ENCODE data around the gene DUSP9.
"Not testable (repeated sequence)": the region's sequence is repeated elsewhere in the genome, so short reads cannot be mapped to it uniquely, and the experiment has no call there.

The DUSP9 gene

GRCh38 chrX:153674219-153674851 is 27.3 kb downstream of the DUSP9 start:
- peaks cover 5% of the 10 kb centered on the region for H3K27me3 ChIP-seq (ENCODE audit: insufficient read depth, poor library complexity, severe bottlenecking)
- H3K27ac ChIP-seq (replicated peaks): no peak overlapping the region
- no peak for TF ChIP-seq GABPA (IDR thresholded peaks at IDR 0.05; ENCODE audit: low read depth)
- DNase-seq (ENCODE audit: low read depth in 1 of 2, low spot score in 1 of 2): no peak
- no peak overlapping the region for H3K4me3 ChIP-seq (replicated peaks; ENCODE audit: insufficient read depth, low read length)

GRCh38 chrX:153681175-153681574 is 34.2 kb downstream of the DUSP9 start:
- TF ChIP-seq GABPA (IDR thresholded peaks at IDR 0.05; ENCODE audit: low read depth): no peak
- no peak for TF ChIP-seq POLR2AphosphoS5 (IDR thresholded peaks at IDR 0.05; ENCODE audit: low read depth)
- no peak for TF ChIP-seq REST (IDR thresholded peaks at IDR 0.05; ENCODE audit: insufficient replicate concordance, low read depth)
- TF ChIP-seq, protein P1, sequence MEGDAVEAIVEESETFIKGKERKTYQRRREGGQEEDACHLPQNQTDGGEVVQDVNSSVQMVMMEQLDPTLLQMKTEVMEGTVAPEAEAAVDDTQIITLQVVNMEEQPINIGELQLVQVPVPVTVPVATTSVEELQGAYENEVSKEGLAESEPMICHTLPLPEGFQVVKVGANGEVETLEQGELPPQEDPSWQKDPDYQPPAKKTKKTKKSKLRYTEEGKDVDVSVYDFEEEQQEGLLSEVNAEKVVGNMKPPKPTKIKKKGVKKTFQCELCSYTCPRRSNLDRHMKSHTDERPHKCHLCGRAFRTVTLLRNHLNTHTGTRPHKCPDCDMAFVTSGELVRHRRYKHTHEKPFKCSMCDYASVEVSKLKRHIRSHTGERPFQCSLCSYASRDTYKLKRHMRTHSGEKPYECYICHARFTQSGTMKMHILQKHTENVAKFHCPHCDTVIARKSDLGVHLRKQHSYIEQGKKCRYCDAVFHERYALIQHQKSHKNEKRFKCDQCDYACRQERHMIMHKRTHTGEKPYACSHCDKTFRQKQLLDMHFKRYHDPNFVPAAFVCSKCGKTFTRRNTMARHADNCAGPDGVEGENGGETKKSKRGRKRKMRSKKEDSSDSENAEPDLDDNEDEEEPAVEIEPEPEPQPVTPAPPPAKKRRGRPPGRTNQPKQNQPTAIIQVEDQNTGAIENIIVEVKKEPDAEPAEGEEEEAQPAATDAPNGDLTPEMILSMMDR (IDR thresholded peaks at IDR 0.05; ENCODE audit: insufficient read depth, low read length): no peak
- TF ChIP-seq SPI1 (IDR thresholded peaks at IDR 0.05; ENCODE audit: borderline replicate concordance, low read depth): no peak
- DNase-seq (ENCODE audit: low read depth in 1 of 2, low spot score in 1 of 2): no peak
- no peaks in the 10 kb centered on the region for H3K27me3 ChIP-seq (ENCODE audit: insufficient read depth, poor library complexity, severe bottlenecking)
- no peak overlapping the region for H3K27ac ChIP-seq (replicated peaks)
- H3K4me3 ChIP-seq (replicated peaks; ENCODE audit: insufficient read depth, low read length): no peak overlapping the region

DNA sequence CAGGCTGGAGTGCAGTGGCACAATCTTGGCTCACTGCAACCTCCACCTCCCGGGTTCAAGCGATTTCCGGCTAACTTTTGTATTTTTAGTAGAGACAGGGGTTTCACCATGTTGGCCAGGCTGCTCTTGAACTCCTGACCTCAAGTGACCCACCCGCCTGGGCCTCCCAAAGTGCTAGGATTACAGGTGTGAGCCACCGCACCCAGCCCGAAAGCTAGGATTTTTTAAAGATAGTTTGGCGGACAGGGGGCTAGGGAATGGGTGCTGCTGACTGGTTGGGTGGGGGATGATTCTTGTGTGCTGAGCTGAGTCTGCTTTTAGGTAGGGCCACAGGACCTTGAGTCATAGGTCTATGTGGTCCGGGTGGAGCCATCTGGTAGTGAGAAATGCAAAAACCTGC is 36.5 kb downstream of the DUSP9 start:
- not testable (repeated sequence) for H3K27ac ChIP-seq (replicated peaks); DNase-seq (ENCODE audit: low read depth in 1 of 2, low spot score in 1 of 2); H3K4me3 ChIP-seq (replicated peaks; ENCODE audit: insufficient read depth, low read length); H3K27me3 ChIP-seq (ENCODE audit: insufficient read depth, poor library complexity, severe bottlenecking)

GRCh38 chrX:153684467-153685155 is 37.6 kb downstream of the DUSP9 start:
- Histone ChIP-seq H3K27ac (replicated peaks) (no peak overlapping the region), H3K27me3 (ENCODE audit: insufficient read depth, poor library complexity, severe bottlenecking) (no peaks in the 10 kb centered on the region), H3K4me3 (replicated peaks; ENCODE audit: insufficient read depth, low read length) (no peak overlapping the region)
- DNase-seq (ENCODE audit: low read depth in 1 of 2, low spot score in 1 of 2): no peak
- no peak for TF ChIP-seq SPI1 (IDR thresholded peaks at IDR 0.05; ENCODE audit: borderline replicate concordance, low read depth)
- TF ChIP-seq, protein P1 (IDR thresholded peaks at IDR 0.05; ENCODE audit: insufficient read depth, low read length): no peak
- TF ChIP-seq POLR2AphosphoS5 (IDR thresholded peaks at IDR 0.05; ENCODE audit: low read depth): no peak
- TF ChIP-seq GABPA (IDR thresholded peaks at IDR 0.05; ENCODE audit: low read depth): no peak
- no peak for TF ChIP-seq REST (IDR thresholded peaks at IDR 0.05; ENCODE audit: insufficient replicate concordance, low read depth)

DNA sequence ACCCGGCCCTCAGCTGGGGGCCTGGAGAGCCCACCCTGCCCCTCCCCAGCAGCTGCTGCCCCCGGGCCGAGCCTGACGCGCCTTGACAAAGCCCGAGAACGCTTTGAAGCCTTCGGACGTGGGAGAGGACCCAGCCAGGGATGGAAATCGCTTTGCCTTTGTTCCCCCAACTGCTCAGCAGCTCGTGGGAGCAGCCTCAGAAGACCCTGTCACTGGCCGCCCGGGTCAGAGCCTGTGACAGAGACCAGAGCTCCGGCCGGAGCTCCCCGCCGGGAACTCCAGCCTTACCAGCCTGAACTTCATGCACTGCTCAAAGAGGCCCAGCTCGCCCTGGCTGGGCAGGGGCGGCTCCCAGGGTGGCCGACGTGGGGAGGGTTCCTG is 38.1 kb downstream of the DUSP9 start:
- Histone ChIP-seq H3K4me3 (replicated peaks; ENCODE audit: insufficient read depth, low read length) (no peak overlapping the region), H3K27ac (replicated peaks) (no peak overlapping the region), H3K27me3 (ENCODE audit: insufficient read depth, poor library complexity, severe bottlenecking) (no peaks in the 10 kb centered on the region)
- TF ChIP-seq GABPA (IDR thresholded peaks at IDR 0.05; ENCODE audit: low read depth): no peak
- no peak for TF ChIP-seq SPI1 (IDR thresholded peaks at IDR 0.05; ENCODE audit: borderline replicate concordance, low read depth)
- no peak for TF ChIP-seq POLR2AphosphoS5 (IDR thresholded peaks at IDR 0.05; ENCODE audit: low read depth)
- TF ChIP-seq REST (IDR thresholded peaks at IDR 0.05; ENCODE audit: insufficient replicate concordance, low read depth): no peak
- TF ChIP-seq, protein P1 (IDR thresholded peaks at IDR 0.05; ENCODE audit: insufficient read depth, low read length): no peak
- DNase-seq (ENCODE audit: low read depth in 1 of 2, low spot score in 1 of 2): no peak

All from HL-60 (cell line).